GM10266 (cell line): ENCODE results near the gene TMEM234.

Experiments used
- DNase-seq: peaks from one replicate; pipeline ENCODE4 v3.0.0; 2012; ENCODE audit errors: extremely low spot score
- TF ChIP-seq, protein P1 (sequence below): IDR thresholded peaks from 2 replicates; pipeline ENCODE4 v1.5.1; 2012; ENCODE audit warnings: mild to moderate bottlenecking, low read depth; ENCODE audit not compliant: control insufficient read depth, insufficient read depth; ENCODE audit errors: missing control alignments

Gene TMEM234

DNA sequence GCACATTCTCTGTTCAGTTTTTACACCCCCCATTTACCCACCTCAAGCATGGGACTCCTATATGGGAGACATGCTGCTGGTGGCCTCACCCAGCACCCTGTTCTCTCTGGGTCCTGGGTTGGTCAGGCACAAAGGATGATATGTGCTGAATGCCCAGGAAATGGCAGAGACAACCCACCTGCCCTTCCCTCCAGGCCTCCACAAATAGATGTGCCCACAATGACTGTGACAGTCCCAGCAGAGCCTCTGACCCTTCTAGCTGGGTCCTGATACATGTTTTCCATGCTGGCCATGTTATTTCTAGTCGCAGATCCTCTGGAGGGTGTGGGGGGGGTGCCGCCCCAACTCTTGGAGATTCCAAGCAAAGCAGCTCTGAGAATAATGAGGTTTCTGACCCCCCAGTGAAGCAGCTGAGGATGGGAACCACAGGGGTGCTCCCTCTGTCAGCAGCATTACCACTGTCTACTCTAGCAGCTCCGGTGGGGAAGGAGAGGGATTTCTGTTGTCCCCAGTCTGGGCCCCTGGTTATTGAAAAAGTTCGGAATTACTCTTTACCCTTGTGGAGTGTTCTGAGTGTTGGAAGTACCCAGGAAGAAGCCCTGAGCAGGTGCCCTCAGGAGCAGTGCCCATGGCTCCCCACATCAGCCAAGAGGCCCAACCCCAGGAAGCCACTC is 23.0 kb downstream of the TMEM234 start:
- TF ChIP-seq, protein P1, sequence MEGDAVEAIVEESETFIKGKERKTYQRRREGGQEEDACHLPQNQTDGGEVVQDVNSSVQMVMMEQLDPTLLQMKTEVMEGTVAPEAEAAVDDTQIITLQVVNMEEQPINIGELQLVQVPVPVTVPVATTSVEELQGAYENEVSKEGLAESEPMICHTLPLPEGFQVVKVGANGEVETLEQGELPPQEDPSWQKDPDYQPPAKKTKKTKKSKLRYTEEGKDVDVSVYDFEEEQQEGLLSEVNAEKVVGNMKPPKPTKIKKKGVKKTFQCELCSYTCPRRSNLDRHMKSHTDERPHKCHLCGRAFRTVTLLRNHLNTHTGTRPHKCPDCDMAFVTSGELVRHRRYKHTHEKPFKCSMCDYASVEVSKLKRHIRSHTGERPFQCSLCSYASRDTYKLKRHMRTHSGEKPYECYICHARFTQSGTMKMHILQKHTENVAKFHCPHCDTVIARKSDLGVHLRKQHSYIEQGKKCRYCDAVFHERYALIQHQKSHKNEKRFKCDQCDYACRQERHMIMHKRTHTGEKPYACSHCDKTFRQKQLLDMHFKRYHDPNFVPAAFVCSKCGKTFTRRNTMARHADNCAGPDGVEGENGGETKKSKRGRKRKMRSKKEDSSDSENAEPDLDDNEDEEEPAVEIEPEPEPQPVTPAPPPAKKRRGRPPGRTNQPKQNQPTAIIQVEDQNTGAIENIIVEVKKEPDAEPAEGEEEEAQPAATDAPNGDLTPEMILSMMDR: no peak
- DNase-seq: no peak

DNA sequence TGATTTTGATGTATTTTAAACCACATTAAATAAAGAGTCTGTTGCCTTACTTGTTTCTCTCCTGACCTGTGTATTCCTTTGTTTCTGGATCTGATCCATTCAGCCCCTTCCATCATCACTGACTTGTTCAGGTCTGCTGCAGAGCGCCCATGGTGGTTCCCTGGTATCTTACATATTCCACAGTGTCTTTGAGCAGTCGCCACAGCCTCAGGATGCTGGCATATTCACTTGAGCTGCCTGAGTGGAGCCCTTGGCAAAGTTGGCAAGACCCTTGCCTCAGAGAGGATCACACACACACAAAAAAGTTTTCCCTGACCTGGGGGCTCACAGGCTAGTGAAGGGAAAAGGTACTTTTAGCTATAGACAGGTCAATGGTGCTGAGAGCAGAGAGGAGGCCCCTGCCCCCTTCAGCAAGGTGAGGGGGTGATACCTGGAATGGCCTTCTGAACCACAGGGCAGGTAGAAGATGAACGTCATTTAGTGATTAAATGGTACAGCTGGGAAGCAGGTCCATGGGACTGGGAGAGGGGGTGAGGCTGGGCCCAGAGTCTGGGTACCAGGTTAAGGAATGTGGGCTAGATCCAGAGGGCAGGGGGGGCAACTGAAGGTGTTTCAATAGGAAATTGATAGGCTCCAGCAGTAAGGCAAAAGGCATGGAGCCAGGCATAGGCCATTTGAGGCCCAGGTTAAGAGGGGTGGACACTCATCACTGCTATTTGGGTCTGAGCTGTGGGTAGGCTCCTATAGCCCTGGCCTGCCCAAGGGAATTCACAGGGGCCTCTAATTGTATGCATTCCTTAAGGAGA is 23.7 kb downstream of the TMEM234 start:
- DNase-seq: no peak
- TF ChIP-seq, protein P1: no peak

DNA sequence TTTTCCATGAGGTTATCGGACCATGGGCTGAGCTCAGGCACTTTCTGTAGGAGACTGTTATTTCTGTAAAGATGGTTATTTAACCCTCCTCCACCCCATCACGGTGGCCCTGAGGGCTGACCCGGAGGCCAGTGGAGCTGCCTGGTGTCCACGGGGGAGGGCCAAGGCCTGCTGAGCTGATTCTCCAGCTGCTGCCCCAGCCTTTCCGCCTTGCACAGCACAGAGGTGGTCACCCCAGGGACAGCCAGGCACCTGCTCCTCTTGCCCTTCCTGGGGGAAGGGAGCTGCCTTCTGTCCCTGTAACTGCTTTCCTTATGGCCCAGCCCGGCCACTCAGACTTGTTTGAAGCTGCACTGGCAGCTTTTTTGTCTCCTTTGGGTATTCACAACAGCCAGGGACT is 24.3 kb downstream of the TMEM234 start:
- no peak for DNase-seq
- TF ChIP-seq, protein P1: no peak

DNA sequence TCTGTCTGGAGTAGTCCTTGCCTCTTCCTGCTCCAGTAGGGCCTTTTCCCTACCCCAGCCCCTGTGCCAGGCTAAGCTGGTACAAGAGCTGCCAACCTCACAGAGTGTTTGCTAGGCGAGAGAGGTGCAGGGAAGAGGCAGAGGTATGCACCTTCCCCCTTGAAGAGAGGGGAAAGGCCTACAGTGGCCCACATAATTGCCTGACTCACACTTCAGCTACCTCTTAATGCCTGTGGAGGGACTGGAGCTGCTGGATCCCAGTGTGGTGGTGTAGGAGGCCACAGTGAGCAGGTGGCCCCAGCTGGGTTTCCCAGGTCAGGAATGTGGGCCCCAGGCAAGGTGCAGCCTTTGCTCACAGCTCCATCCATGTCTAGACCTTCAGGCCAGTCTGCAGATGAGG is 25.1 kb downstream of the TMEM234 start:
- DNase-seq: no peak
- TF ChIP-seq, protein P1: no peak

DNA sequence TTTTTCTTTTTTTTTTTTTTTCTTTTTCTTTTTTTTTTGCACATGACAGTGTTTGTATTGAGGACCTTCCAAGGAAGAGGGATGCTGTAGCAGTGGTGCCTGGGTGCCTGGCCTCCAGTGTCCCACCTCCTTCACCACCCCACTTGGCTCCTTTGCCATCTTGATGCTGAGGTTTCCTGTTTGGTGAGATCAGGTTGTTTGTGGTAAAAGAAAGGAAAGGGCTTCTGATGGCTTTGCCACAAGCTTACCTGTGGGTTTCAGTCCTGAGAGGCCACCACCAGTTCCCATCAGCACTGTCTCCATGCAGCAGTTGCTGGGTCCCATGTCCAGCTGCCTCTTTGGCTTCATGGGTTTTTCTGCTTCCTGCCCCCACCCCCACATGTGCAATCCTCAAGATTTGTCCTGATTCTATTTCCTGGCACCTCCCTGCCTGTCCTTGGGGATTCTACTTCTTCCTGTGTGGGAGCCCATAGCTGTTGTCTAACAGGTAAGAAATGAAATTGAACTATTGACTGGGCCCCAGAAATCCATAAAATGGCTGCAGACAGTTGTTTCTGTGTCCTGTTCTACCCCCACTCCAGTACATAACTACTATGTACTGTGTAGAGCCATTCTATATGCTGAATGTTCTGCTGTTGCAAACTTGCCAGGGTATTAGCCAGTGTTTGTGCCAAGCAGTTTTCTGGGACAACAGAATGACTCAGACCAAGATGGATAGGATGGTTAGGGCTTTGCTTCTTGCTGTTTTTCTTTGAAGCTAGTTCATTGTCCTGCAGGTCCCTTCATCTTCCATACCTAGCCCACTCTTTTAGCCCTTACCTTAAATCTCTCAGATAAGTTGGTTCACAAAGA is 26.0 kb downstream of the TMEM234 start:
- TF ChIP-seq, protein P1: no peak
- DNase-seq: no peak

DNA sequence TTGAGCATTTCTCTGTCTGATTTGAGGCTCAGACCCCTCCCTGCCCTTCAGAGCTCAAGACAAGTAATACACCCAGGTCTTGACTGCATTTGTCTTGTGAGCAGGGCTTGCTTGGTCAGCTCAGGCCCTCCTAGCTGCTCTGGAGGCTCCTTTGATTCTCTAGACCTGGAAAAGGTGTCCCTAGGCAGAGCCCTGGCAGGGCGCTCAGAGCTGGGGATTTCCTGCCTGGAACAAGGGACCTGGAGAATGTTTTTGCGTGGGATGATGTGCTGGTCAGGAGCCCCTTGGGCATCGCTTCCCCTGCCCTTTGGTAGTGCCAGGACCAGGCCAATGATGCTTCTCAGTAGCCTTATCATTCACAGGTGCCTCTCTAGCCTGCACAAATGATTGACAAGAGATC is 26.6 kb downstream of the TMEM234 start:
- TF ChIP-seq, protein P1: no peak
- DNase-seq: no peak
